Upper lobe of left lung (tissue), 4 donors: Measurements from ENCODE around the gene RAB30.

Experiments
- POLR2A ChIP-seq, 4 donors: fragments of 450-650 bp; IDR thresholded peaks; one replicate each; pipeline ENCODE4 v1.5.1; 2016 to 2017; ENCODE audit warnings: antibody characterized with exemption in 4 of 4, mild to moderate bottlenecking in 2 of 4
- TF ChIP-seq, protein P1 (sequence below), 6 experiments: fragments of 450-650 bp in 4 of 6; fragments of 200-600 bp in 2 of 6; sonication (generic) in 2 of 6; IDR thresholded peaks; one replicate each; pipeline ENCODE4 v1.5.1; 2016 to 2019; ENCODE audit warnings: antibody characterized with exemption in 6 of 6

GRCh38 chr11:83060965-83061364 is 10.7 kb downstream of the RAB30 start:
- TF ChIP-seq POLR2A (IDR thresholded peaks at IDR 0.05): no peak
- TF ChIP-seq, protein P1, sequence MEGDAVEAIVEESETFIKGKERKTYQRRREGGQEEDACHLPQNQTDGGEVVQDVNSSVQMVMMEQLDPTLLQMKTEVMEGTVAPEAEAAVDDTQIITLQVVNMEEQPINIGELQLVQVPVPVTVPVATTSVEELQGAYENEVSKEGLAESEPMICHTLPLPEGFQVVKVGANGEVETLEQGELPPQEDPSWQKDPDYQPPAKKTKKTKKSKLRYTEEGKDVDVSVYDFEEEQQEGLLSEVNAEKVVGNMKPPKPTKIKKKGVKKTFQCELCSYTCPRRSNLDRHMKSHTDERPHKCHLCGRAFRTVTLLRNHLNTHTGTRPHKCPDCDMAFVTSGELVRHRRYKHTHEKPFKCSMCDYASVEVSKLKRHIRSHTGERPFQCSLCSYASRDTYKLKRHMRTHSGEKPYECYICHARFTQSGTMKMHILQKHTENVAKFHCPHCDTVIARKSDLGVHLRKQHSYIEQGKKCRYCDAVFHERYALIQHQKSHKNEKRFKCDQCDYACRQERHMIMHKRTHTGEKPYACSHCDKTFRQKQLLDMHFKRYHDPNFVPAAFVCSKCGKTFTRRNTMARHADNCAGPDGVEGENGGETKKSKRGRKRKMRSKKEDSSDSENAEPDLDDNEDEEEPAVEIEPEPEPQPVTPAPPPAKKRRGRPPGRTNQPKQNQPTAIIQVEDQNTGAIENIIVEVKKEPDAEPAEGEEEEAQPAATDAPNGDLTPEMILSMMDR (IDR thresholded peaks at IDR 0.05): no peak
